HFFc6 (cell line): ENCODE data around the gene EIF4H. TPM values are rescaled to one million over a fixed set of nuclear protein-coding genes. Genes with fewer than 3 reads are reported as not detected.
"Not testable (repeated sequence)": the region's sequence is repeated elsewhere in the genome, so short reads cannot be mapped to it uniquely, and the experiment has no call there.

Source experiments
- DNase-seq: peaks from one replicate; pipeline ENCODE4 v3.0.0-alpha.2; 2018
- H3K27ac Mint-ChIP-seq: 2 replicates; pipeline ENCODE4 v1.8.0; 2020; ENCODE audit warnings: mild to moderate bottlenecking, mixed read lengths
- H3K27me3 Mint-ChIP-seq: 2 replicates; pipeline ENCODE4 v1.8.0; 2021; ENCODE audit warnings: mild to moderate bottlenecking, moderate library complexity, mixed read lengths; ENCODE audit not compliant: insufficient read depth
- H3K36me3 Mint-ChIP-seq: 2 replicates; pipeline ENCODE4 v1.8.0; 2021; ENCODE audit warnings: low read depth, mixed read lengths
- H3K4me1 Mint-ChIP-seq: 2 replicates; pipeline ENCODE4 v1.8.0; 2020; ENCODE audit warnings: low read depth, mixed read lengths
- H3K4me3 Mint-ChIP-seq: 2 replicates; pipeline ENCODE4 v1.8.0; 2020; ENCODE audit warnings: mild to moderate bottlenecking, moderate library complexity, mixed read lengths
- H3K9me3 Mint-ChIP-seq: 2 replicates; pipeline ENCODE4 v1.8.0; 2020; ENCODE audit warnings: mild to moderate bottlenecking, mixed read lengths
- total RNA-seq, 6 experiments: library from RNA; stranded (reverse); fragmentation: NEBNext Ultra II Directional; extraction: Animal tissue kit (Norgen Biotek cat#: 25700); gene quantifications; 2 replicates in 1 of 6; 3 replicates in 5 of 6; pipeline ENCODE4 v1.2.3, GENCODE V29; 2021
- TF ChIP-seq, protein P1 (sequence below): fragments of 200-600 bp; sonication (generic); IDR thresholded peaks from 2 replicates; pipeline ENCODE4 v1.5.0; 2021; ENCODE audit warnings: antibody characterized with exemption, mild to moderate bottlenecking

EIF4H gene
- total RNA-seq, 6 experiments from 2014 or later: 344 to 392 (median 380) TPM

DNA sequence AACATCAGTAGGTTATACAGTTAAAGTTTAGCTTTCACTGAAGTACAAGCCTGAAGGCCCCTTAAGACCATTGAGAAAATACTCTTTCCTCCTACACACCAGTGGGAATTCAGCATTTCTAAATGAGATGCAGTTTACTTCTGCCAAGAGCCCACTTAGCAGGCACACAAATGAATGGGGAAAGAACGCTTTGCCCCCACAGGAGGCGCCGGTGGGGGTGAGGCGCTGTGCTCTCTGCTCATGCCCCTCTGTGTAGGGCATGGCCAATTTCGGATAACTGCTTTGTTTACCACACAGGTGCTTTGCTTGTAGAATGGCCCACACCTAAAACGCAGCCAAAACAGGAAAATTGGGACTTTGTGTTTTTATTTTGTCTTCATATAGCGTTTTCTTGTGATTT lies 19.8 kb downstream of the EIF4H start:
- Mint-ChIP-seq H3K9me3 (no peaks in the 10 kb centered on the region), H3K4me3 (no peak overlapping the region), H3K27ac (no peak overlapping the region), H3K4me1 (peaks cover under 1% of the 10 kb centered on the region; the same call in 1 of the 2 replicates), H3K27me3 (peaks cover 2% of the 10 kb centered on the region; the same call in 1 of the 2 replicates), H3K36me3 (peaks cover 42% of the 10 kb centered on the region)
- TF ChIP-seq, protein P1, sequence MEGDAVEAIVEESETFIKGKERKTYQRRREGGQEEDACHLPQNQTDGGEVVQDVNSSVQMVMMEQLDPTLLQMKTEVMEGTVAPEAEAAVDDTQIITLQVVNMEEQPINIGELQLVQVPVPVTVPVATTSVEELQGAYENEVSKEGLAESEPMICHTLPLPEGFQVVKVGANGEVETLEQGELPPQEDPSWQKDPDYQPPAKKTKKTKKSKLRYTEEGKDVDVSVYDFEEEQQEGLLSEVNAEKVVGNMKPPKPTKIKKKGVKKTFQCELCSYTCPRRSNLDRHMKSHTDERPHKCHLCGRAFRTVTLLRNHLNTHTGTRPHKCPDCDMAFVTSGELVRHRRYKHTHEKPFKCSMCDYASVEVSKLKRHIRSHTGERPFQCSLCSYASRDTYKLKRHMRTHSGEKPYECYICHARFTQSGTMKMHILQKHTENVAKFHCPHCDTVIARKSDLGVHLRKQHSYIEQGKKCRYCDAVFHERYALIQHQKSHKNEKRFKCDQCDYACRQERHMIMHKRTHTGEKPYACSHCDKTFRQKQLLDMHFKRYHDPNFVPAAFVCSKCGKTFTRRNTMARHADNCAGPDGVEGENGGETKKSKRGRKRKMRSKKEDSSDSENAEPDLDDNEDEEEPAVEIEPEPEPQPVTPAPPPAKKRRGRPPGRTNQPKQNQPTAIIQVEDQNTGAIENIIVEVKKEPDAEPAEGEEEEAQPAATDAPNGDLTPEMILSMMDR: peak; percentile 32; the same call in 1 of the 2 replicates
- DNase-seq: no peak

DNA sequence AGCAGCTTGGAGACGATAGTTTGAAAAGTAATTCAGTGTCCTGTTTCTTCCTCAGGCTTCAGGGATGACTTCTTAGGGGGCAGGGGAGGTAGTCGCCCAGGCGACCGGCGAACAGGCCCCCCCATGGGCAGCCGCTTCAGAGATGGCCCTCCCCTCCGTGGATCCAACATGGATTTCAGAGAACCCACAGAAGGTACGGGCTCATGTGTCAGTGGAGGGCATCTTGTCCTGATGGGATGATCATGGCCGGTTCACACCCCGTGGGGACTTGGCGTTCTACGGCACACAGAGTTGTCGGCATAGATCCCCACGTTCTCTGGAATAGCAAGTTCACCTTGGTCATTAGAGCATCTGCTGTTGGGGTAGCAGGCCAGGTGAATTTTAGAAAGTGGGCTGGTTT lies 20.5 kb downstream of the EIF4H start:
- 0 out of 2 replicates have a peak overlapping the region, but pooled peaks have one; percentile 16 for H3K27ac Mint-ChIP-seq
- no peak for DNase-seq
- H3K9me3 Mint-ChIP-seq: no peaks in the 10 kb centered on the region
- H3K27me3 Mint-ChIP-seq: peaks cover 2% of the 10 kb centered on the region; the same call in 1 of the 2 replicates
- H3K4me1 Mint-ChIP-seq: peaks cover 6% of the 10 kb centered on the region
- H3K36me3 Mint-ChIP-seq: peaks cover 42% of the 10 kb centered on the region
- TF ChIP-seq, protein P1: no peak
- no peak overlapping the region for H3K4me3 Mint-ChIP-seq

DNA sequence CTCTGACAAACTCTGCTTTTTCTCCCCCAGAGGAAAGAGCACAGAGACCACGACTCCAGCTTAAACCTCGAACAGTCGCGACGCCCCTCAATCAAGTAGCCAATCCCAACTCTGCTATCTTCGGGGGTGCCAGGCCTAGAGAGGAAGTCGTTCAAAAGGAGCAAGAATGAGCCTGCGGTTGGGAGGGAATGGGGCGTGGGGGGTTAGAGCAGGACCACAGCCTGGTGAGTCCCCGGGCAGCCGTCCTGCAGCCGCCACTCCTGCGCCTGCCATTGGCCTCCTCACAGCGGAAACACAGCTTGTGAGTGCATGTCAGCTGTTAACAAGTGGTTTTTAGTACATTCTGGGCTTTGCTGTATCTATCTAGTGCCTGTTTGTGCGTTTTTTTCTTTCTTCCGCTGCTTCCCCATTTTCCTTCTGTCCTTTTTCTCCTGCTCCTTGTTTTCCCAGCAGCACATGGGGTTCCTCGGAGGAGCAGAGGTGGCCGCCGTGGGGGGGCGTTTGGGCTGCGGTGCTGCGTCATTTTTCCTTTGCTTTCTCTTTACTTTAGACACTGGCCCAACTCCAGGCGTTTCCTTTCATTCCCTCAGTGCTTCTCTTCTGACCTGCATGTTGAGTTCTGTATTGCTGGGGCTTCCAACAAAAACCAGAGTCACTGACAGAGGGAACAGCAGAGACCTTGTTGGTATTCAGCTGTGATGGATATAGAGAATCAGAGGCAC lies 21.1 kb downstream of the EIF4H start:
- DNase-seq, H3K4me1 Mint-ChIP-seq, H3K27me3 Mint-ChIP-seq, H3K4me3 Mint-ChIP-seq, H3K9me3 Mint-ChIP-seq: not testable (repeated sequence)
- Mint-ChIP-seq H3K27ac (peak overlapping the region; percentile 16; the same call in 1 of the 2 replicates), H3K36me3 (peaks cover 37% of the 10 kb centered on the region)

DNA sequence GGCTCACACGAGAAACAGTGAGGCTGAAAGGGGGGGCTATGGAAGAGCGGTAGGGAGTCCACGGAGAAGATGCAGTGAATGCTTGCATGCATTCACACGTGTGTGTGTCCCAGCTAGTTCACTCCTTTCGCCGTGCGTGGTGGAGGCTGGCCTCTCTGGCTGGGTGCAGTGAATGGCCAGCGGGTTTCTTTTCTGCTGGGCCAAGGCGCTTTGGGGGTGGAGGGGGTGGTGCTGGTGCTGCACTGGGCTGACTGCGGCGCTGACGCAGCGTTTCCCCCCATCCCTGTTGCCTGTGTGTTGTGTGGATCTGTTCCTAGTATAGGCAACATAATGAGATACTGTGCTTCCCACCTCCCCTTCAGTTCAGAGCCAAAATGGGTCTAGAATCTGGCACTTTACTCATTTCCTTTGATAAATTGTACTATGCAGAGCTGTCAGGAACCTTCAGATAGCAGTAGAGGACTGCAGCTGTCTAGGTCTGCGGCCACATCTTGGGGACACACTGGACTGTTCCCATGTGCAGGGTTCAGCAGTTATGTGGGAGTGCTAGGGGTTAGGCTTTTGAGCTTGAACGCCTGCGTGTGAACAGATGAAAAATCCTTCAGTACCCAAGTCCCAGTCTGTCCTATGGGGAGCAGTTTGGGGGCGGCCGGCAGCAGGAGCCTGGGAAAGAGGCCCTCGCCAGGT lies 22.0 kb downstream of the EIF4H start:
- H3K27me3 Mint-ChIP-seq, H3K4me1 Mint-ChIP-seq, H3K27ac Mint-ChIP-seq, H3K4me3 Mint-ChIP-seq, DNase-seq, H3K9me3 Mint-ChIP-seq: not testable (repeated sequence)
- peaks cover 36% of the 10 kb centered on the region for H3K36me3 Mint-ChIP-seq

DNA sequence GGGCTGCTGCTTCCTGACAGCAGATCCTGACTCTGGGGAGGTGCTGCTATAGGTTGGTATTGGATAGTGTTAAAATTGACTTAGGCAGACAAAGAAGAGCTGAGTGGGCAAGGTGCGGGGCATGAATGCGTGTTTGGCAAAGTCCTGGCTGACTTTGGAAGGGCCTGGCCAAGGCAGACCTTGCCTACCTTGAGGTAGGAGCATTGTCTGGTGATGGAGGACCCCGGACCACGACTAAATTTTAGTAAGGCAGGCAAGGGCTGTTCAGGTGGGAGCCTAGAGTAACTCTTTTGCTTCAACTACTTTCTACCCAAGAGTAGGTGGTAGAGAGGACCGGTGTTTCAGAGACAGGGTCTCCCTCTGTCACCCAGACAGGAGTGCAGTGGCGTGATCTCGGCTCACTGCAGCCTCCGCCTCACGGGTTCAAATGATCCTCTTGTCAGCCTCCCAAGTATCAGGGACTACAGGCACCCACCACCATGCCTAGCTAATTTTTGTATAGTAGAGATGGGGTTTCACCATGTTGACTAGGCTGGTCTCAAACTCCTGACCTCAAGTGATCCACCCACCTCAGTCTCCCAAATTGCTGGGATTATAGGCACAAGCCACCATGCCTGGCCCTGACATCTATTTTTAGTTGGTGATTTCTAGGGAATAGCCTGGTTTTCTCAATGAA lies 23.4 kb downstream of the EIF4H start:
- Mint-ChIP-seq H3K4me1 (peaks cover 7% of the 10 kb centered on the region), H3K4me3 (no peak overlapping the region), H3K36me3 (peaks cover 33% of the 10 kb centered on the region), H3K9me3 (no peaks in the 10 kb centered on the region), H3K27ac (peak overlapping the region; percentile 3; the same call in 1 of the 2 replicates), H3K27me3 (peaks cover 2% of the 10 kb centered on the region; the same call in 1 of the 2 replicates)
- DNase-seq: no peak
- TF ChIP-seq, protein P1: no peak

DNA sequence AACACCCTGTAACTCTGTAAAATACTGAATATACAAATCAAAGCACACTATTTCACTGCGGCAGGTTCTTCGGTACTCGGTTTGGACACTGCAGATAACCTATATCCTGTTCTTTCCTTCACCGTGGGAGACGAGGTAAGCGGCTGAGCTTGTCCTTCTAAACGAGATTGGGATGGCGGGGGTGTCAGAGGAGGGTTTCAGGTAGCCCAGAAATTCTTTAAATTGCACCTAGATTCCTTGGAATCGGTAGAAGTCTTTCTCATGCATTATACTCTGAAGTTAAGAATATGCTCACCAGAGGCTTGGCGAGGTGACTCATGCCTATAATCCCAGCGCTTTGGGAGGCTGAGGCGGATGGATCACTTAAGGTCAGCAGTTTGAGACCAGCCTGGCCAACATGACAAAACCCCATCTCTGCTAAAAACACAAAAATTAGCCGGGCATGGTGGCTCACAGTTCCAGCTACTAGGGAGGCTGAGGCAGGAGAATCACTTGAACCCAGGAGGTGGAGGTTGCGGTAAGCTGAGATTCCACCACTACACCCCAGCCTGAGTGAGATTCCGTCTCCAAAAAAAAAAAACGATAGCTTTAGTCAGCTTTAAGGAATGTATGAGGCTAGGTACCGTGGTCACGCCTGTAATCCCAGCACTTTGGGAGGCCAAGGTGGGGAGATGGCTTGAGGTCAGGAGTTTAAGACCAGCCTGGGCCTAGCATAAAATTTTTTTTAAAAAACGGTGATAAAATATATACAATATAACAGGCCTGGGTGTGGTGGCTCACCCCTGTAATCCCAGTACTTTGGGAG lies 25.6 kb downstream of the EIF4H start:
- Mint-ChIP-seq H3K4me1 (peaks cover 7% of the 10 kb centered on the region), H3K9me3 (no peaks in the 10 kb centered on the region), H3K27ac (peak overlapping the region; percentile 46), H3K4me3 (no peak overlapping the region), H3K36me3 (peaks cover 18% of the 10 kb centered on the region), H3K27me3 (peaks cover 2% of the 10 kb centered on the region; the same call in 1 of the 2 replicates)
- no peak for DNase-seq
- TF ChIP-seq, protein P1: no peak
